GM20431 (cell line): ENCODE measurements around the gene CASZ1.

Experiments
- in situ Hi-C: fragments of 300-500 bp; cut with MseI, MboI; formaldehyde crosslinking; loops from one replicate; pipeline ENCODE4 v1.15.0; 2020; ENCODE audit warnings: low sequenced_read_pairs; ENCODE audit not compliant: unreplicated experiment

Gene CASZ1

GRCh38 chr1:10734962-10735544 is 61.4 kb downstream of the CASZ1 start:
- in situ Hi-C loops, result no loop called here

- in situ Hi-C loops, result no loop called here
Measured at GRCh38 chr1:10734375-10734774, 62.1 kb downstream of the CASZ1 start.

- in situ Hi-C loops, result no loop called here
Measured at GRCh38 chr1:10733474-10734366, 62.7 kb downstream of the CASZ1 start.

- in situ Hi-C loops, result no loop called here
Measured at GRCh38 chr1:10730985-10731384, 65.5 kb downstream of the CASZ1 start.

- in situ Hi-C loops, result no loop called here
Measured at GRCh38 chr1:10728595-10729410, 67.6 kb downstream of the CASZ1 start.

GRCh38 chr1:10727751-10728232 is 68.7 kb downstream of the CASZ1 start:
- in situ Hi-C loops, result no loop called here

- in situ Hi-C loops, result no loop called here
Measured at GRCh38 chr1:10726355-10726754, 70.1 kb downstream of the CASZ1 start.

GRCh38 chr1:10724948-10725847 is 71.2 kb downstream of the CASZ1 start:
- in situ Hi-C loops, result no loop called here

- in situ Hi-C loops, result no loop called here
Measured at GRCh38 chr1:10724511-10724910, 71.9 kb downstream of the CASZ1 start.

GRCh38 chr1:10724052-10724494 is 72.4 kb downstream of the CASZ1 start:
- in situ Hi-C loops, result no loop called here

- in situ Hi-C loops, result no loop called here
Measured at GRCh38 chr1:10723317-10723716, 73.1 kb downstream of the CASZ1 start.

GRCh38 chr1:10722803-10723202 is 73.6 kb downstream of the CASZ1 start:
- in situ Hi-C loops, result no loop called here

GRCh38 chr1:10721381-10722321 is 74.8 kb downstream of the CASZ1 start:
- in situ Hi-C loops, result no loop called here

- in situ Hi-C loops, result no loop called here
Measured at GRCh38 chr1:10720635-10721034, 75.8 kb downstream of the CASZ1 start.

- in situ Hi-C loops, result no loop called here
Measured at GRCh38 chr1:10718083-10718415, 78.4 kb downstream of the CASZ1 start.

GRCh38 chr1:10717296-10718082 is 79.0 kb downstream of the CASZ1 start:
- in situ Hi-C loops, result no loop called here

GRCh38 chr1:10716840-10717239 is 79.6 kb downstream of the CASZ1 start:
- in situ Hi-C loops, result no loop called here
